PC-3 (cell line): ENCODE measurements around the gene SRXN1.

Experiments
- EZH2 ChIP-seq: fragments of 300-600 bp; sonication (generic); IDR thresholded peaks from one replicate; pipeline ENCODE4 v1.6.1; 2017; ENCODE audit warnings: antibody characterized with exemption, mild to moderate bottlenecking, low read length; ENCODE audit not compliant: unreplicated experiment
- TF ChIP-seq, protein P1 (sequence below): fragments of 300-600 bp; sonication (generic); conservative IDR thresholded peaks from 2 replicates; pipeline ENCODE4 v1.5.1; 2017; ENCODE audit warnings: antibody characterized with exemption, low read depth, mild to moderate bottlenecking, low read length

DNA sequence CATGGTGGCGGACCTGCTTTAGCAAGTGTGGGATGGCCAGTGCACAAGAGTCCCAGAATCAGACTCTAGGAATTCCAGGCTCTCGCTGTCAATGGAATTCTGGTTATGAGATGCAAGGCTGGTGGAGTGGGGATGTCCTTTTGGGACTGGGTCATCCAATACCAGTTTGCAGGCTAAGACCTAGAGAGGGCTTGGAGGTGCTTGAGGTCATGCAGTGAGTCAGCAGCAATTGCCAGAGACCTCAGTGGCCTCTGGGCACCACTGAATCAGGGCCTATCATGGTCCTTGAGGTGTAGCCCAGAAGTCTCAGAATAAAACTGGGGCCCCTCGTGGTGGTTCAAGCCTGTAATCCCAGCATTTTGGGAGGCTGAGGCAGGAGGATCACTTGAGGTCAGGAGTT, 24.0 kb upstream of the SRXN1 start:
- TF ChIP-seq, protein P1, sequence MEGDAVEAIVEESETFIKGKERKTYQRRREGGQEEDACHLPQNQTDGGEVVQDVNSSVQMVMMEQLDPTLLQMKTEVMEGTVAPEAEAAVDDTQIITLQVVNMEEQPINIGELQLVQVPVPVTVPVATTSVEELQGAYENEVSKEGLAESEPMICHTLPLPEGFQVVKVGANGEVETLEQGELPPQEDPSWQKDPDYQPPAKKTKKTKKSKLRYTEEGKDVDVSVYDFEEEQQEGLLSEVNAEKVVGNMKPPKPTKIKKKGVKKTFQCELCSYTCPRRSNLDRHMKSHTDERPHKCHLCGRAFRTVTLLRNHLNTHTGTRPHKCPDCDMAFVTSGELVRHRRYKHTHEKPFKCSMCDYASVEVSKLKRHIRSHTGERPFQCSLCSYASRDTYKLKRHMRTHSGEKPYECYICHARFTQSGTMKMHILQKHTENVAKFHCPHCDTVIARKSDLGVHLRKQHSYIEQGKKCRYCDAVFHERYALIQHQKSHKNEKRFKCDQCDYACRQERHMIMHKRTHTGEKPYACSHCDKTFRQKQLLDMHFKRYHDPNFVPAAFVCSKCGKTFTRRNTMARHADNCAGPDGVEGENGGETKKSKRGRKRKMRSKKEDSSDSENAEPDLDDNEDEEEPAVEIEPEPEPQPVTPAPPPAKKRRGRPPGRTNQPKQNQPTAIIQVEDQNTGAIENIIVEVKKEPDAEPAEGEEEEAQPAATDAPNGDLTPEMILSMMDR, result no peak
- TF ChIP-seq EZH2, result no peak
